GM12878 (cell line): ENCODE data around the gene BORCS5. TPM values are rescaled to one million over a fixed set of nuclear protein-coding genes. Genes with fewer than 3 reads are reported as not detected.

Source experiments
- ATAC-seq: fragments of 200-7000 bp; cut with Tn5 transposase; 3 replicates; pipeline ENCODE4 v1.9.1; 2020; ENCODE audit warnings: mild to moderate bottlenecking, moderate library complexity
- BruUV-seq: library from RNA; stranded (reverse); fragments of 400-500 nt; replicated peaks from 2 replicates; lab custom pipeline; 2021; lab: Mats Ljungman, UMichigan
- CTCF ChIA-PET: fragments of 300-600 bp; sonication (Branson Sonifier 250); formaldehyde crosslinking; extraction: SDS; loops from one replicate; lab custom pipeline; 2021; ENCODE audit warnings: inconsistent platforms; lab: Yijun Ruan, JAX
- POLR2A ChIA-PET: fragments of 350-600 bp; formaldehyde crosslinking; extraction: SDS; loops from one replicate; lab custom pipeline; 2021; ENCODE audit warnings: inconsistent platforms; lab: Charles Lee
- RAD21 ChIA-PET: fragments of 300-600 bp; sonication (Branson Sonifier 250); formaldehyde crosslinking; loops from one replicate; lab custom pipeline; 2023; ENCODE audit warnings: antibody characterized with exemption; ENCODE audit not compliant: unreplicated experiment; lab: Charles Lee
- SMC1A ChIA-PET: fragments of 300-600 bp; sonication (Branson Sonifier 250); formaldehyde crosslinking; loops from one replicate; lab custom pipeline; 2023; ENCODE audit not compliant: unreplicated experiment, uncharacterized antibody; lab: Charles Lee
- DNase-seq: peaks from one replicate; pipeline ENCODE4 v3.0.0-alpha.2; 2011; ENCODE audit warnings: low read depth, low spot score
- FAIRE-seq: peaks from 3 replicates; lab custom pipeline; 2011; peaks lifted over from hg19 to GRCh38; lab: Jason Lieb, UNC
- H2AFZ ChIP-seq: 2 replicates; pipeline ENCODE4 v1.6.0; 2011; ENCODE audit warnings: low read depth, low read length, control low read depth; ENCODE audit not compliant: control insufficient read depth
- H3K27ac ChIP-seq: 2 replicates; pipeline ENCODE4 v1.5.1; 2011; ENCODE audit warnings: control low read depth; ENCODE audit not compliant: control insufficient read depth, insufficient read depth
- H3K27me3 ChIP-seq, 2 experiments: replicated peaks in 1 of 2; 2 replicates each; pipeline versions ENCODE4 v1.6.0 to v1.6.1; 2011; ENCODE audit warnings: low read length in 1 of 2; ENCODE audit not compliant: control insufficient read depth in 2 of 2, insufficient read depth in 2 of 2
- H3K36me3 ChIP-seq, 2 experiments: 2 replicates each; pipeline ENCODE4 v1.5.1; 2011; ENCODE audit warnings: low read length in 1 of 2; ENCODE audit not compliant: control insufficient read depth in 2 of 2, insufficient read depth in 2 of 2
- H3K4me1 ChIP-seq: 2 replicates; pipeline ENCODE4 v1.6.1; 2011; ENCODE audit warnings: mild to moderate bottlenecking, low read length, moderate library complexity, mixed read lengths; ENCODE audit not compliant: control insufficient read depth, insufficient read depth
- H3K4me2 ChIP-seq: 2 replicates; pipeline ENCODE4 v1.6.0; 2011; ENCODE audit warnings: control low read depth; ENCODE audit not compliant: control insufficient read depth, insufficient read depth
- H3K4me3 ChIP-seq: fragments of 200-600 bp; sonication (generic); 2 replicates; pipeline ENCODE4 v1.5.1; 2016
- H3K79me2 ChIP-seq: 2 replicates; pipeline ENCODE4 v1.6.0; 2011; ENCODE audit warnings: low read length; ENCODE audit not compliant: control insufficient read depth, insufficient read depth
- H3K9ac ChIP-seq: 2 replicates; pipeline ENCODE4 v1.8.0; 2011; ENCODE audit warnings: low read length, control low read depth, mixed read lengths; ENCODE audit not compliant: control insufficient read depth, insufficient read depth
- H3K9me3 ChIP-seq: replicated peaks from 3 replicates; pipeline ENCODE4 v1.5.1; 2011; ENCODE audit warnings: mild to moderate bottlenecking, low read length; ENCODE audit not compliant: control insufficient read depth, insufficient read depth
- H4K20me1 ChIP-seq: 2 replicates; pipeline ENCODE4 v1.6.0; 2011; ENCODE audit not compliant: control insufficient read depth, insufficient read depth
- DPF2 ChIP-seq: fragments of 450-650 bp; IDR thresholded peaks from 2 replicates; pipeline ENCODE4 v1.6.1; 2017; ENCODE audit warnings: mild to moderate bottlenecking
- ESRRA ChIP-seq: IDR thresholded peaks from 2 replicates; pipeline ENCODE4 v1.6.1; 2012; ENCODE audit warnings: mild to moderate bottlenecking, low read length, improper control_type of control experiment
- EZH2 ChIP-seq: IDR thresholded peaks from 2 replicates; pipeline ENCODE4 v1.6.1; 2012; ENCODE audit warnings: low read depth, mild to moderate bottlenecking, control low read depth, inconsistent platforms, low read length, borderline replicate concordance; ENCODE audit not compliant: control insufficient read depth
- LARP7 ChIP-seq: fragments of 450-650 bp; IDR thresholded peaks from 2 replicates; pipeline ENCODE4 v1.6.1; 2017; ENCODE audit warnings: mild to moderate bottlenecking
- MXI1 ChIP-seq: fragments of 150-350 bp; IDR thresholded peaks from 2 replicates; pipeline ENCODE4 v1.6.1; 2011; ENCODE audit warnings: low read depth, mild to moderate bottlenecking, inconsistent platforms, low read length, improper control_type of control experiment
- POU2F2 ChIP-seq: IDR thresholded peaks from 3 replicates; pipeline ENCODE4 v1.6.1; 2011; ENCODE audit warnings: low read depth, mild to moderate bottlenecking, low read length, borderline replicate concordance
- RAD51 ChIP-seq: fragments of 450-650 bp; IDR thresholded peaks from 2 replicates; pipeline ENCODE4 v1.6.1; 2016; ENCODE audit warnings: moderate library complexity, mild to moderate bottlenecking, inconsistent platforms
- RUNX3 ChIP-seq: IDR thresholded peaks from 2 replicates; pipeline ENCODE4 v1.6.1; 2012; ENCODE audit warnings: low read length, inconsistent platforms
- SMAD1 ChIP-seq: fragments of 450-650 bp; IDR thresholded peaks from 2 replicates; pipeline ENCODE4 v1.6.1; 2018; ENCODE audit warnings: mild to moderate bottlenecking, low read depth; ENCODE audit not compliant: partially characterized antibody
- YY1 ChIP-seq: IDR thresholded peaks from 2 replicates; pipeline ENCODE4 v1.6.1; 2011; ENCODE audit warnings: low read depth, mild to moderate bottlenecking, low read length
- WGBS: methylation state at CpG from one replicate; pipeline ENCODE4 v1.1.6; 2016; ENCODE audit warnings: low lambda C conversion rate; ENCODE audit not compliant: insufficient replicate concordance, insufficient coverage; ENCODE audit errors: missing lambda C conversion rate; 5-methylcytosine and 5-hydroxymethylcytosine counted together
- in situ Hi-C: fragments of 300-500 bp; cut with MboI; formaldehyde crosslinking; loops from 9 replicates; pipeline ENCODE4 v1.14.3; 2018; ENCODE audit warnings: mixed read lengths
- intact Hi-C: fragments of 100-400 bp; cut with micrococcal nuclease; formaldehyde crosslinking; loops from one replicate; pipeline ENCODE4 v1.14.2; 2022; ENCODE audit not compliant: unreplicated experiment
- polyA plus RNA-seq, 11 experiments: library from polyadenylated mRNA; depleted of rRNA in 4 of 11; unstranded in 6 of 11; stranded (reverse) in 5 of 11; fragments of >200 nt; fragmentation: Nextera tagmentation in 4 of 11; fragmentation: Illumina TruSeq in 1 of 11; extraction: Ambion mirVana in 4 of 11; extraction: Trizol in 1 of 11; gene quantifications; 1 replicate in 1 of 11; 2 replicates in 10 of 11; pipeline versions ENCODE4 v1.2.1 to v1.2.3, GENCODE V29; 2011 to 2016; ENCODE audit warnings: inconsistent platforms in 2 of 11, missing spikeins in 2 of 11, low read depth in 1 of 11
- total RNA-seq, 4 experiments: library from RNA; depleted of rRNA in 3 of 4; stranded (reverse); fragments of >200 nt in 3 of 4; fragmentation: Illumina TruSeq in 1 of 4; extraction: Trizol in 1 of 4; gene quantifications; 2 replicates each; pipeline versions ENCODE4 v1.2.1 to v1.2.3, GENCODE V29; 2013 to 2021
- TF ChIP-seq, protein P1 (sequence below): fragments of 450-650 bp; IDR thresholded peaks from 2 replicates; pipeline ENCODE4 v1.6.1; 2018; ENCODE audit warnings: borderline replicate concordance, mild to moderate bottlenecking; ENCODE audit not compliant: partially characterized antibody
- TF ChIP-seq, protein P2 (sequence below): fragments of 450-650 bp; formaldehyde crosslinking; IDR thresholded peaks from 2 replicates; pipeline ENCODE4 v1.4.0; 2020; ENCODE audit warnings: mild to moderate bottlenecking, moderate library complexity
- TF ChIP-seq, protein P3 (sequence below): fragments of 450-650 bp; IDR thresholded peaks from 2 replicates; pipeline ENCODE4 v1.6.1; 2016; ENCODE audit warnings: mild to moderate bottlenecking
- TF ChIP-seq, protein P4 (sequence below): IDR thresholded peaks from 2 replicates; pipeline ENCODE4 v1.6.1; 2012; ENCODE audit warnings: low read depth, low read length, improper control_type of control experiment

BORCS5 gene
- total and polyA plus RNA-seq, 10 of the 15 experiments (the other 5 are each of a cell fraction or from before 2014, with no cell fraction given): 1.4 to 39.7 (median 16.1) TPM

DNA sequence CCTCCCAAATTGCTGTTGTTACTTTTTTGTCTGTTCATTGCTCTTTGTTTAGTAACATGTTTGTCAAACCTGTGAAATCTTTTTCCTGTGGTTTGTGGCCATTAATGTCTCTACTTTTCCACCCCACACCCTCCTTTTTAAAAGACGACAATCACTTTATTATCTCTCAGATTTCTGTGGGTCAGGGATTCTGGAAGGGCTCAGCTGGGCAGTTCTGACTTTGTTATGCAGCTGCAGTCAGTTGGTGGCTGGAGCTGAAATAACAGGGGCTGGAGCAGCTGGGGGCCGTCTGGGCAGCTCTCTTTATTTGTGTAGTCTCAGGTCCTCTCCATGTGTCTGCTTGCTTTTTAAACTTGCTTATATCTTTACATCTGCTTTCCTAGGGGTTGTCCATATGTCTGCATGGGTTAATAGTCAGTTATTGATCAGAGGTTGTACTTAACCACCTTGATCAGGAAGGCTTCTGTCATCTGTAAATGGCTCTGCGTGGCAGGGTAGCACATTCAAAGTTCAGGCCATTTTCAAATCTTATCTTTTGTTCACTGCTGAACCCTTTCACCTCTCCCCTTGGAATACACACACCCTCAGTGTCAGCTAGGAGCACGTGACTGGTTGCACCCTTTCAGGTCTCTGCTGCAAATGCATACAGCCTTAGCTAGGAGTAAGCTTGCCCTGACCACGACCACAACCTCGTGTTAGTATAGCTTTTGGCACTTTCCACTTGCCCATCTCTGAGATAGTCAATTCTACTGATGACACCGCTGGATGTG is 27.9 kb downstream of the BORCS5 start:
- Histone ChIP-seq H3K4me2 (no peak overlapping the region; the same call in 1 of the 2 replicates), H3K36me3 (peaks cover 0 to 2% of the 10 kb centered on the region in 2 experiments; a peak in 2 of 4 replicates), H3K9ac (no peak overlapping the region), H3K27ac (no peak overlapping the region), H3K4me1 (peaks cover 7% of the 10 kb centered on the region), H3K79me2 (no peaks in the 10 kb centered on the region; the same call in 1 of the 2 replicates), H3K9me3 (no peaks in the 10 kb centered on the region; the same call in 1 of the 3 replicates), H3K27me3 (no peaks in the 10 kb centered on the region), H2AFZ (no peak overlapping the region; the same call in 1 of the 2 replicates), H3K4me3 (no peak overlapping the region), H4K20me1 (no peaks in the 10 kb centered on the region)
- ChIA-PET RAD21 (interaction anchor here (0.7 to 2.8 kb wide), 18 partner anchors 8 to 352 kb away, joined by 3 to 17 read pairs (median 4); no protein-coding TSS in a partner anchor), POLR2A (interaction anchor here (0.7 to 1.4 kb wide), 5 partner anchors 15 to 352 kb away, joined by 3 to 7 read pairs (median 4); no protein-coding TSS in a partner anchor), CTCF (interaction anchor here (0.7 to 4.2 kb wide), 14 partner anchors 10 to 352 kb away, joined by 3 to 24 read pairs (median 4); partner anchors contain the start of gene DUSP16), SMC1A (interaction anchor here (0.7 to 4.3 kb wide), 30 partner anchors 8 to 351 kb away, joined by 3 to 24 read pairs (median 5); partner anchors contain the start of genes BORCS5 and DUSP16)
- intact Hi-C loops (loop anchor here (2.0 to 5.0 kb wide), 2 partner anchors 90 to 118 kb away; no protein-coding TSS in a partner anchor), in situ Hi-C loops (no loop called here)
- peak; percentile 73 for FAIRE-seq
- WGBS: 72% methylated on average over 7 of the region's 7 CpGs
- DNase-seq: no peak
- no TSS peak for BruUV-seq
- ATAC-seq: peak; percentile 88
- no peak for TF ChIP-seq LARP7
- no peak for TF ChIP-seq SMAD1
- TF ChIP-seq ESRRA: no peak
- TF ChIP-seq, protein P1, sequence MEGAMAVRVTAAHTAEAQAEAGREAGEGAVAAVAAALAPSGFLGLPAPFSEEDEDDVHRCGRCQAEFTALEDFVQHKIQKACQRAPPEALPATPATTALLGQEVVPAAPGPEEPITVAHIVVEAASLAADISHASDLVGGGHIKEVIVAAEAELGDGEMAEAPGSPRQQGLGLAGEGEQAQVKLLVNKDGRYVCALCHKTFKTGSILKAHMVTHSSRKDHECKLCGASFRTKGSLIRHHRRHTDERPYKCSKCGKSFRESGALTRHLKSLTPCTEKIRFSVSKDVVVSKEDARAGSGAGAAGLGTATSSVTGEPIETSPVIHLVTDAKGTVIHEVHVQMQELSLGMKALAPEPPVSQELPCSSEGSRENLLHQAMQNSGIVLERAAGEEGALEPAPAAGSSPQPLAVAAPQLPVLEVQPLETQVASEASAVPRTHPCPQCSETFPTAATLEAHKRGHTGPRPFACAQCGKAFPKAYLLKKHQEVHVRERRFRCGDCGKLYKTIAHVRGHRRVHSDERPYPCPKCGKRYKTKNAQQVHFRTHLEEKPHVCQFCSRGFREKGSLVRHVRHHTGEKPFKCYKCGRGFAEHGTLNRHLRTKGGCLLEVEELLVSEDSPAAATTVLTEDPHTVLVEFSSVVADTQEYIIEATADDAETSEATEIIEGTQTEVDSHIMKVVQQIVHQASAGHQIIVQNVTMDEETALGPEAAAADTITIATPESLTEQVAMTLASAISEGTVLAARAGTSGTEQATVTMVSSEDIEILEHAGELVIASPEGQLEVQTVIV: no peak
- TF ChIP-seq, protein P2, sequence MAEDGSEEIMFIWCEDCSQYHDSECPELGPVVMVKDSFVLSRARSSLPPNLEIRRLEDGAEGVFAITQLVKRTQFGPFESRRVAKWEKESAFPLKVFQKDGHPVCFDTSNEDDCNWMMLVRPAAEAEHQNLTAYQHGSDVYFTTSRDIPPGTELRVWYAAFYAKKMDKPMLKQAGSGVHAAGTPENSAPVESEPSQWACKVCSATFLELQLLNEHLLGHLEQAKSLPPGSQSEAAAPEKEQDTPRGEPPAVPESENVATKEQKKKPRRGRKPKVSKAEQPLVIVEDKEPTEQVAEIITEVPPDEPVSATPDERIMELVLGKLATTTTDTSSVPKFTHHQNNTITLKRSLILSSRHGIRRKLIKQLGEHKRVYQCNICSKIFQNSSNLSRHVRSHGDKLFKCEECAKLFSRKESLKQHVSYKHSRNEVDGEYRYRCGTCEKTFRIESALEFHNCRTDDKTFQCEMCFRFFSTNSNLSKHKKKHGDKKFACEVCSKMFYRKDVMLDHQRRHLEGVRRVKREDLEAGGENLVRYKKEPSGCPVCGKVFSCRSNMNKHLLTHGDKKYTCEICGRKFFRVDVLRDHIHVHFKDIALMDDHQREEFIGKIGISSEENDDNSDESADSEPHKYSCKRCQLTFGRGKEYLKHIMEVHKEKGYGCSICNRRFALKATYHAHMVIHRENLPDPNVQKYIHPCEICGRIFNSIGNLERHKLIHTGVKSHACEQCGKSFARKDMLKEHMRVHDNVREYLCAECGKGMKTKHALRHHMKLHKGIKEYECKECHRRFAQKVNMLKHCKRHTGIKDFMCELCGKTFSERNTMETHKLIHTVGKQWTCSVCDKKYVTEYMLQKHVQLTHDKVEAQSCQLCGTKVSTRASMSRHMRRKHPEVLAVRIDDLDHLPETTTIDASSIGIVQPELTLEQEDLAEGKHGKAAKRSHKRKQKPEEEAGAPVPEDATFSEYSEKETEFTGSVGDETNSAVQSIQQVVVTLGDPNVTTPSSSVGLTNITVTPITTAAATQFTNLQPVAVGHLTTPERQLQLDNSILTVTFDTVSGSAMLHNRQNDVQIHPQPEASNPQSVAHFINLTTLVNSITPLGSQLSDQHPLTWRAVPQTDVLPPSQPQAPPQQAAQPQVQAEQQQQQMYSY (CRISPR knock-in tag): no peak
- TF ChIP-seq DPF2: no peak
- peak; percentile 12; the same call in 1 of the 3 replicates for TF ChIP-seq POU2F2
- TF ChIP-seq YY1: no peak
- TF ChIP-seq RUNX3: peak; percentile 71
- peak; percentile 73 for TF ChIP-seq RAD51
- TF ChIP-seq MXI1: 0 out of 2 replicates have a peak, but pooled peaks have one; percentile 20
- TF ChIP-seq, protein P3, sequence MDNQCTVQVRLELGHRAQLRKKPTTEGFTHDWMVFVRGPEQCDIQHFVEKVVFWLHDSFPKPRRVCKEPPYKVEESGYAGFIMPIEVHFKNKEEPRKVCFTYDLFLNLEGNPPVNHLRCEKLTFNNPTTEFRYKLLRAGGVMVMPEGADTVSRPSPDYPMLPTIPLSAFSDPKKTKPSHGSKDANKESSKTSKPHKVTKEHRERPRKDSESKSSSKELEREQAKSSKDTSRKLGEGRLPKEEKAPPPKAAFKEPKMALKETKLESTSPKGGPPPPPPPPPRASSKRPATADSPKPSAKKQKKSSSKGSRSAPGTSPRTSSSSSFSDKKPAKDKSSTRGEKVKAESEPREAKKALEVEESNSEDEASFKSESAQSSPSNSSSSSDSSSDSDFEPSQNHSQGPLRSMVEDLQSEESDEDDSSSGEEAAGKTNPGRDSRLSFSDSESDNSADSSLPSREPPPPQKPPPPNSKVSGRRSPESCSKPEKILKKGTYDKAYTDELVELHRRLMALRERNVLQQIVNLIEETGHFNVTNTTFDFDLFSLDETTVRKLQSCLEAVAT: peak; percentile 59; the same call in 1 of the 2 replicates
- TF ChIP-seq, protein P4, sequence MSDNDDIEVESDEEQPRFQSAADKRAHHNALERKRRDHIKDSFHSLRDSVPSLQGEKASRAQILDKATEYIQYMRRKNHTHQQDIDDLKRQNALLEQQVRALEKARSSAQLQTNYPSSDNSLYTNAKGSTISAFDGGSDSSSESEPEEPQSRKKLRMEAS: no peak; the same call in 1 of the 2 replicates
- TF ChIP-seq EZH2: no peak
